B cell (primary cell): Measurements from ENCODE around the gene BTNL8. TPM values are rescaled to one million over a fixed set of nuclear protein-coding genes. Genes with fewer than 3 reads are reported as not detected.

ENCODE experiments used
- ATAC-seq: fragments of 200-7000 bp; cut with Tn5 transposase; one replicate; pipeline ENCODE4 v1.10.0; 2021; ENCODE audit warnings: low read depth, mild to moderate bottlenecking, moderate number of reproducible peaks, moderate library complexity
- CTCF ChIA-PET: fragments of 350-600 bp; sonication (Branson Sonifier 250); formaldehyde crosslinking; loops from one replicate; lab custom pipeline; 2021; ENCODE audit warnings: antibody characterized with exemption, inconsistent platforms; lab: Charles Lee
- POLR2A ChIA-PET: fragments of 350-600 bp; sonication (Branson Sonifier 250); formaldehyde crosslinking; loops from one replicate; lab custom pipeline; 2021; ENCODE audit warnings: antibody characterized with exemption; lab: Charles Lee
- DNase-seq: peaks from one replicate; pipeline ENCODE4 v3.0.0; 2013
- H2AFZ ChIP-seq: 2 replicates; pipeline ENCODE4 v1.6.1; 2012; ENCODE audit warnings: mild to moderate bottlenecking, low read depth, low read length; ENCODE audit not compliant: insufficient read depth, poor library complexity, severe bottlenecking
- H3K27ac ChIP-seq, 2 donors: 1 replicate in 1 of 2; 2 replicates in 1 of 2; pipeline ENCODE4 v1.5.1; 2012 to 2013; ENCODE audit warnings: low read length in 2 of 2, mild to moderate bottlenecking in 2 of 2, moderate library complexity in 1 of 2
- H3K27me3 ChIP-seq, 4 experiments: fragments of 200-600 bp in 1 of 4; sonication (generic) in 1 of 4; replicated peaks in 1 of 4; 1 replicate in 2 of 4; 2 replicates in 2 of 4; pipeline versions ENCODE4 v1.6.1 to v1.7.0; 2013 to 2016; ENCODE audit warnings: low read length in 3 of 4, mild to moderate bottlenecking in 2 of 4, mixed read lengths in 1 of 4, moderate library complexity in 1 of 4; ENCODE audit not compliant: insufficient read depth in 4 of 4, control insufficient read depth in 3 of 4; ENCODE audit errors: control extremely low read depth in 1 of 4
- H3K36me3 ChIP-seq, 2 experiments: replicated peaks in 1 of 2; 1 replicate in 1 of 2; 2 replicates in 1 of 2; pipeline versions ENCODE4 v1.6.1 to v1.7.1; 2013; ENCODE audit warnings: low read length in 1 of 2; ENCODE audit not compliant: insufficient read depth in 2 of 2, control insufficient read depth in 1 of 2; ENCODE audit errors: control extremely low read depth in 1 of 2, extremely low read depth in 1 of 2
- H3K4me1 ChIP-seq, 2 donors: fragments of 200-600 bp in 1 of 2; sonication (generic) in 1 of 2; 1 replicate in 1 of 2; 2 replicates in 1 of 2; pipeline versions ENCODE4 v1.5.1 to v1.6.1; 2013 to 2017; ENCODE audit warnings: low read length in 2 of 2; ENCODE audit not compliant: control insufficient read depth in 2 of 2, insufficient read depth in 2 of 2
- H3K4me2 ChIP-seq: replicated peaks from 2 replicates; pipeline ENCODE3; 2012; ENCODE audit warnings: mild to moderate bottlenecking, low read depth, low read length; ENCODE audit not compliant: poor library complexity, severe bottlenecking
- H3K4me3 ChIP-seq, 5 experiments: fragments of 200-600 bp in 1 of 5; sonication (generic) in 1 of 5; 1 replicate in 3 of 5; 2 replicates in 2 of 5; pipeline versions ENCODE4 v1.5.1 to v1.7.0; 2011 to 2016; ENCODE audit warnings: low read length in 4 of 5, mild to moderate bottlenecking in 4 of 5, low read depth in 2 of 5, control low read depth in 1 of 5, moderate library complexity in 1 of 5; ENCODE audit not compliant: insufficient read depth in 1 of 5; ENCODE audit errors: control extremely low read depth in 1 of 5, extremely low read depth in 1 of 5
- H3K79me2 ChIP-seq: fragments of 200-600 bp; sonication (generic); one replicate; pipeline ENCODE4 v1.6.0; 2016; ENCODE audit warnings: low read length; ENCODE audit not compliant: control insufficient read depth, insufficient read depth
- H3K9ac ChIP-seq: fragments of 200-600 bp; sonication (generic); 2 replicates; pipeline ENCODE4 v1.6.1; 2017; ENCODE audit warnings: mild to moderate bottlenecking, low read length, moderate library complexity
- H3K9me3 ChIP-seq, 3 donors: one replicate each; pipeline versions ENCODE4 v1.6.1 to v1.7.1; 2013; ENCODE audit warnings: low read length in 2 of 3; ENCODE audit not compliant: control insufficient read depth in 2 of 3, insufficient read depth in 1 of 3; ENCODE audit errors: control extremely low read depth in 1 of 3
- H4K20me1 ChIP-seq: 2 replicates; pipeline ENCODE4 v1.6.0; 2012; ENCODE audit warnings: mild to moderate bottlenecking, low read length; ENCODE audit not compliant: insufficient read depth, control insufficient read depth, poor library complexity, severe bottlenecking
- H3K27ac Mint-ChIP-seq: one replicate; pipeline ENCODE4 v1.8.0; 2021; ENCODE audit warnings: mixed read lengths
- H3K27me3 Mint-ChIP-seq: one replicate; pipeline ENCODE4 v1.8.0; 2021; ENCODE audit warnings: mixed read lengths
- H3K4me1 Mint-ChIP-seq: one replicate; pipeline ENCODE4 v1.8.0; 2021; ENCODE audit warnings: mixed read lengths
- H3K4me3 Mint-ChIP-seq: one replicate; pipeline ENCODE4 v1.8.0; 2021; ENCODE audit warnings: mixed read lengths
- H3K9me3 Mint-ChIP-seq: one replicate; pipeline ENCODE4 v1.8.0; 2022; ENCODE audit warnings: mixed read lengths; ENCODE audit not compliant: insufficient read depth
- EZH2 ChIP-seq: IDR thresholded peaks from 2 replicates; pipeline ENCODE4 v1.6.1; 2012; ENCODE audit warnings: borderline replicate concordance, low read depth, mild to moderate bottlenecking, moderate library complexity, low read length; ENCODE audit not compliant: insufficient read depth, poor library complexity, severe bottlenecking
- WGBS: methylation state at CpG from one replicate; pipeline ENCODE4 v1.1.5; 2013; ENCODE audit warnings: missing lambda C conversion rate; ENCODE audit not compliant: insufficient coverage; 5-methylcytosine and 5-hydroxymethylcytosine counted together
- intact Hi-C: fragments of 100-400 bp; cut with micrococcal nuclease; formaldehyde crosslinking; loops from one replicate; pipeline ENCODE4 v1.10.0; 2022
- polyA plus RNA-seq: library from polyadenylated mRNA; depleted of rRNA; stranded (reverse); fragments of >200 nt; gene quantifications from 2 replicates; pipeline ENCODE4 v1.2.3, GENCODE V29; 2012
- total RNA-seq, 2 donors: library from RNA; stranded (reverse); fragments of 120-200 nt in 1 of 2; gene quantifications; 1 replicate in 1 of 2; 2 replicates in 1 of 2; pipeline versions ENCODE4 v1.2.3 to v1.2.4, GENCODE V29; 2013 to 2022
- TF ChIP-seq, protein P1 (sequence below): fragments of 200-600 bp; IDR thresholded peaks from one replicate; pipeline ENCODE4 v1.8.0; 2022; ENCODE audit warnings: antibody characterized with exemption, mild to moderate bottlenecking

BTNL8 gene
- total and polyA plus RNA-seq, 2 donors (not counting 1 experiment from before 2014, with no cell fraction given): not detected

DNA sequence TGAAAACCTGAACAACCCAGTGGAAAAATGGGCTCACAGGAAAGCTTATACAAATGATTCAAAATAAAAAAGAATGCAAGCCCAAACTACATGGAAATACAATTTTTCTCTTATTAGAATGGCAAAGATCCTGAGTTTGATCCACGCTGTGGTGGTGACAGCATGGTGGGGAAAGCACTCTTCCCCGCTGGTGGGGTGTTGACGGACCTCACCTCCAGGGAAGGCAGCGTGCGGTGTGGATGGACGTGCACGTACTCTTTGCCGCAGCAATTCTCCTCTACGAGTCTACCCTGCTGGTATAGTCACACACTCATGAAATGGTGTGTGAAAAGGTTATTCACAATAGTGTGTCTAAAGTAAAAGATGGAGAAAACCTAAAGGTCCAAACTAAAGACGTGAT lies 32.0 kb upstream of the BTNL8 start:
- no peaks in the 10 kb centered on the region for H3K79me2 ChIP-seq
- no peak overlapping the region for H2AFZ ChIP-seq
- 98% methylated on average over 10 of the region's 10 CpGs for WGBS
- H3K4me1 ChIP-seq: no peaks in the 10 kb centered on the region
- no peaks in the 10 kb centered on the region for H3K27me3 ChIP-seq
- DNase-seq (no peak), ATAC-seq (no peak)
- no peaks in the 10 kb centered on the region for H3K36me3 ChIP-seq
- H3K27me3 Mint-ChIP-seq: peaks cover 22% of the 10 kb centered on the region
- peaks cover 3% of the 10 kb centered on the region for H3K4me1 Mint-ChIP-seq
- H3K9me3 Mint-ChIP-seq: no peaks in the 10 kb centered on the region
- H3K9me3 ChIP-seq: no peaks in the 10 kb centered on the region
- TF ChIP-seq, protein P1, sequence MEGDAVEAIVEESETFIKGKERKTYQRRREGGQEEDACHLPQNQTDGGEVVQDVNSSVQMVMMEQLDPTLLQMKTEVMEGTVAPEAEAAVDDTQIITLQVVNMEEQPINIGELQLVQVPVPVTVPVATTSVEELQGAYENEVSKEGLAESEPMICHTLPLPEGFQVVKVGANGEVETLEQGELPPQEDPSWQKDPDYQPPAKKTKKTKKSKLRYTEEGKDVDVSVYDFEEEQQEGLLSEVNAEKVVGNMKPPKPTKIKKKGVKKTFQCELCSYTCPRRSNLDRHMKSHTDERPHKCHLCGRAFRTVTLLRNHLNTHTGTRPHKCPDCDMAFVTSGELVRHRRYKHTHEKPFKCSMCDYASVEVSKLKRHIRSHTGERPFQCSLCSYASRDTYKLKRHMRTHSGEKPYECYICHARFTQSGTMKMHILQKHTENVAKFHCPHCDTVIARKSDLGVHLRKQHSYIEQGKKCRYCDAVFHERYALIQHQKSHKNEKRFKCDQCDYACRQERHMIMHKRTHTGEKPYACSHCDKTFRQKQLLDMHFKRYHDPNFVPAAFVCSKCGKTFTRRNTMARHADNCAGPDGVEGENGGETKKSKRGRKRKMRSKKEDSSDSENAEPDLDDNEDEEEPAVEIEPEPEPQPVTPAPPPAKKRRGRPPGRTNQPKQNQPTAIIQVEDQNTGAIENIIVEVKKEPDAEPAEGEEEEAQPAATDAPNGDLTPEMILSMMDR: no peak
- no peak for TF ChIP-seq EZH2
- POLR2A ChIA-PET: interaction anchor here (0.7 kb wide), 1 partner anchor 82 kb away, joined by 3 read pairs; no protein-coding TSS in a partner anchor
- no peak overlapping the region for H3K27ac ChIP-seq
- CTCF ChIA-PET: interaction anchor here (1.2 to 2.2 kb wide), 2 partner anchors 82 to 293 kb away, joined by 3 to 9 read pairs; no protein-coding TSS in a partner anchor
- H3K4me2 ChIP-seq: no peak overlapping the region
- H4K20me1 ChIP-seq: no peaks in the 10 kb centered on the region
- H3K4me3 Mint-ChIP-seq: no peak overlapping the region
- H3K4me3 ChIP-seq: no peak overlapping the region
- no peak overlapping the region for H3K9ac ChIP-seq
- H3K27ac Mint-ChIP-seq: no peak overlapping the region
- intact Hi-C loops: loop anchor here (10.0 kb wide), 1 partner anchor 218 kb away; no protein-coding TSS in a partner anchor

DNA sequence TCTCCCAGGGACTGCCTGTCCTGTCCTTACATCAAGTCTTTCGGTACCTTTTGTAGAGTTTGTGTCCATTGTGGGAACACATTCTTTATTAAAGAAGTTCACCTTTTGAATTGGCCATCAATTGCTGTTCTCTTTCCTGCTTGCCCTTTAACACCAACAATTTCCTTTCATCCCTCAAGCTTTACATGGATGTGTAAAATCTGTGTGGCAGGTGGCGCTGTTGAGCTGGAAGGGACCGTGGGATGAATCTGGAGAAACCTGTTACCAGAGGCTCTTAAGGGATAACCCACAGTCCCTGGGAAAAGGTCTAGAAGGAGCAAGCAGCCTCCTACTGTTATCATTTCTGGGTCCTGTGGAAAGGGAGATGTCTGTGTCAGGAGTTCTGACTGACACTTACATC lies 30.0 kb upstream of the BTNL8 start:
- H3K9me3 Mint-ChIP-seq: no peaks in the 10 kb centered on the region
- no peak overlapping the region for H3K4me3 Mint-ChIP-seq
- H3K36me3 ChIP-seq: no peaks in the 10 kb centered on the region
- peaks cover 22% of the 10 kb centered on the region for H3K27me3 Mint-ChIP-seq
- 17% methylated on average over 1 of the region's 3 CpGs for WGBS
- H3K4me2 ChIP-seq: no peak overlapping the region
- TF ChIP-seq, protein P1: peak; percentile 71
- TF ChIP-seq EZH2: no peak
- peak; percentile 67 for DNase-seq
- POLR2A ChIA-PET: interaction anchor here (0.6 kb wide), 1 partner anchor 296 kb away, joined by 11 read pairs; no protein-coding TSS in a partner anchor
- H3K9ac ChIP-seq: no peak overlapping the region
- intact Hi-C loops: loop anchor here (2.0 to 10.0 kb wide), 3 partner anchors 84 to 216 kb away; no protein-coding TSS in a partner anchor
- peaks cover 5% of the 10 kb centered on the region for H3K4me1 Mint-ChIP-seq
- CTCF ChIA-PET: interaction anchor here (0.7 to 3.5 kb wide), 24 partner anchors 15 to 323 kb away, joined by 3 to 26 read pairs (median 4); no protein-coding TSS in a partner anchor
- no peak overlapping the region for H3K4me3 ChIP-seq
- H3K4me1 ChIP-seq: no peaks in the 10 kb centered on the region
- no peaks in the 10 kb centered on the region for H3K9me3 ChIP-seq
- no peak overlapping the region for H2AFZ ChIP-seq
- no peaks in the 10 kb centered on the region for H3K79me2 ChIP-seq
- H3K27me3 ChIP-seq: no peaks in the 10 kb centered on the region
- no peaks in the 10 kb centered on the region for H4K20me1 ChIP-seq
- no peak overlapping the region for H3K27ac ChIP-seq
- H3K27ac Mint-ChIP-seq: peak overlapping the region; percentile 11
- ATAC-seq: peak; percentile 53
